ENCODE data around the gene THSD7B. TPM values are rescaled to one million over a fixed set of nuclear protein-coding genes. Genes with fewer than 3 reads are reported as not detected.

Gene THSD7B
- total and polyA plus RNA-seq, 3 experiments from 2014 or later: not detected

- DNase-seq: no peak
- Mint-ChIP-seq H3K4me1 (no peaks in the 10 kb centered on the region), H3K27me3 (peaks cover 0 to 1% of the 10 kb centered on the region in 2 donors), H3K4me3 (no peak overlapping the region), H3K27ac (no peak overlapping the region), H3K9me3 (peaks cover 0 to 8% (median 5%) of the 10 kb centered on the region in 5 donors), H3K36me3 (peaks cover 0 to 2% (median 0%) of the 10 kb centered on the region in 3 donors)
- Histone ChIP-seq H3K9me3 (ENCODE audit: low read length) (no peaks in the 10 kb centered on the region), H3K4me3 (ENCODE audit: low read length) (no peak overlapping the region), H3K36me3 (ENCODE audit: insufficient read depth, low read length) (no peaks in the 10 kb centered on the region), H3K27ac (ENCODE audit: low read depth, low read length) (no peak overlapping the region), H3K27me3 (ENCODE audit: insufficient read depth, low read length, poor library complexity, severe bottlenecking) (no peaks in the 10 kb centered on the region), H3K4me1 (ENCODE audit: insufficient read depth, low read length) (no peaks in the 10 kb centered on the region)
- ChIA-PET POLR2A (no interaction called here), CTCF (no interaction called here)
Measured at GRCh38 chr2:137333386-137334165, 568.2 kb downstream of the THSD7B start.

- ChIA-PET CTCF (no interaction called here), POLR2A (no interaction called here)
- Histone ChIP-seq H3K9me3 (ENCODE audit: low read length) (no peaks in the 10 kb centered on the region), H3K27ac (ENCODE audit: low read depth, low read length) (no peak overlapping the region), H3K36me3 (ENCODE audit: insufficient read depth, low read length) (no peaks in the 10 kb centered on the region), H3K4me1 (ENCODE audit: insufficient read depth, low read length) (no peaks in the 10 kb centered on the region), H3K4me3 (ENCODE audit: low read length) (no peak overlapping the region), H3K27me3 (ENCODE audit: insufficient read depth, low read length, poor library complexity, severe bottlenecking) (no peaks in the 10 kb centered on the region)
- H3K9me3 Mint-ChIP-seq: peaks cover 0 to 4% (median 2%) of the 10 kb centered on the region in 5 donors
- DNase-seq: no peak
- H3K4me1 Mint-ChIP-seq: no peaks in the 10 kb centered on the region
- H3K27ac Mint-ChIP-seq: no peak overlapping the region
- H3K36me3 Mint-ChIP-seq: peaks cover 0 to 2% (median 0%) of the 10 kb centered on the region in 3 donors
- no peak overlapping the region for H3K4me3 Mint-ChIP-seq
- peaks cover 0 to 1% of the 10 kb centered on the region in 2 donors for H3K27me3 Mint-ChIP-seq
Measured at GRCh38 chr2:137336067-137336466, 570.7 kb downstream of the THSD7B start.

GRCh38 chr2:137339051-137339450 is 573.7 kb downstream of the THSD7B start:
- no peaks in the 10 kb centered on the region for H3K4me1 ChIP-seq (ENCODE audit: insufficient read depth, low read length)
- Mint-ChIP-seq H3K9me3 (peaks cover 0 to 6% (median 2%) of the 10 kb centered on the region in 5 donors), H3K4me3 (no peak overlapping the region), H3K27ac (no peak overlapping the region), H3K27me3 (peaks cover 0 to under 1% of the 10 kb centered on the region in 2 donors), H3K4me1 (no peaks in the 10 kb centered on the region), H3K36me3 (peaks cover 0 to 2% (median 0%) of the 10 kb centered on the region in 3 donors)
- no peak overlapping the region for H3K4me3 ChIP-seq (ENCODE audit: low read length)
- H3K9me3 ChIP-seq (ENCODE audit: low read length): no peaks in the 10 kb centered on the region
- ChIA-PET POLR2A (no interaction called here), CTCF (no interaction called here)
- no peaks in the 10 kb centered on the region for H3K36me3 ChIP-seq (ENCODE audit: insufficient read depth, low read length)
- DNase-seq: no peak
- H3K27ac ChIP-seq (ENCODE audit: low read depth, low read length): no peak overlapping the region
- no peaks in the 10 kb centered on the region for H3K27me3 ChIP-seq (ENCODE audit: insufficient read depth, low read length, poor library complexity, severe bottlenecking)

GRCh38 chr2:137345994-137346393 is 580.6 kb downstream of the THSD7B start:
- no peak for DNase-seq

GRCh38 chr2:137348301-137348700 is 583.0 kb downstream of the THSD7B start:
- Histone ChIP-seq H3K27me3 (ENCODE audit: insufficient read depth, low read length, poor library complexity, severe bottlenecking) (no peaks in the 10 kb centered on the region), H3K36me3 (ENCODE audit: insufficient read depth, low read length) (no peaks in the 10 kb centered on the region), H3K9me3 (ENCODE audit: low read length) (no peaks in the 10 kb centered on the region), H3K27ac (ENCODE audit: low read depth, low read length) (no peak overlapping the region), H3K4me3 (ENCODE audit: low read length) (no peak overlapping the region), H3K4me1 (ENCODE audit: insufficient read depth, low read length) (no peaks in the 10 kb centered on the region)
- CTCF ChIA-PET: no interaction called here
- H3K4me3 Mint-ChIP-seq: no peak overlapping the region
- H3K4me1 Mint-ChIP-seq: no peaks in the 10 kb centered on the region
- DNase-seq: no peak
- POLR2A ChIA-PET: no interaction called here
- no peak overlapping the region for H3K27ac Mint-ChIP-seq
- H3K36me3 Mint-ChIP-seq: no peaks in the 10 kb centered on the region
- H3K27me3 Mint-ChIP-seq: no peaks in the 10 kb centered on the region
- H3K9me3 Mint-ChIP-seq: peaks cover 0 to 5% (median 1%) of the 10 kb centered on the region in 5 donors

More at GRCh38 chr2:137345994-137346393, 580.6 kb downstream of the THSD7B start:
- no peaks in the 10 kb centered on the region for H3K4me1 ChIP-seq (ENCODE audit: insufficient read depth, low read length)
- no peaks in the 10 kb centered on the region for H3K27me3 ChIP-seq (ENCODE audit: insufficient read depth, low read length, poor library complexity, severe bottlenecking)
- no peaks in the 10 kb centered on the region for H3K4me1 Mint-ChIP-seq
- no peak overlapping the region for H3K27ac ChIP-seq (ENCODE audit: low read depth, low read length)
- no peak overlapping the region for H3K27ac Mint-ChIP-seq
- CTCF ChIA-PET: no interaction called here
- no peaks in the 10 kb centered on the region for H3K9me3 ChIP-seq (ENCODE audit: low read length)
- H3K4me3 Mint-ChIP-seq: no peak overlapping the region
- peaks cover 0 to 6% (median 2%) of the 10 kb centered on the region in 5 donors for H3K9me3 Mint-ChIP-seq
- no peaks in the 10 kb centered on the region for H3K27me3 Mint-ChIP-seq
- no peaks in the 10 kb centered on the region for H3K36me3 Mint-ChIP-seq
- H3K4me3 ChIP-seq (ENCODE audit: low read length): no peak overlapping the region
- POLR2A ChIA-PET: no interaction called here
- H3K36me3 ChIP-seq (ENCODE audit: insufficient read depth, low read length): no peaks in the 10 kb centered on the region

- no peak overlapping the region for H3K4me3 Mint-ChIP-seq
- H3K36me3 Mint-ChIP-seq: no peaks in the 10 kb centered on the region
- DNase-seq: no peak
- no peaks in the 10 kb centered on the region for H3K4me1 Mint-ChIP-seq
- POLR2A ChIA-PET: no interaction called here
- no peaks in the 10 kb centered on the region for H3K27me3 ChIP-seq (ENCODE audit: insufficient read depth, low read length, poor library complexity, severe bottlenecking)
- no peak overlapping the region for H3K27ac Mint-ChIP-seq
- H3K9me3 ChIP-seq (ENCODE audit: low read length): no peaks in the 10 kb centered on the region
- CTCF ChIA-PET: no interaction called here
- H3K4me3 ChIP-seq (ENCODE audit: low read length): no peak overlapping the region
- H3K36me3 ChIP-seq (ENCODE audit: insufficient read depth, low read length): no peaks in the 10 kb centered on the region
- no peaks in the 10 kb centered on the region for H3K27me3 Mint-ChIP-seq
- no peaks in the 10 kb centered on the region for H3K4me1 ChIP-seq (ENCODE audit: insufficient read depth, low read length)
- H3K27ac ChIP-seq (ENCODE audit: low read depth, low read length): no peak overlapping the region
- H3K9me3 Mint-ChIP-seq: peaks cover 0 to 19% (median 9%) of the 10 kb centered on the region in 5 donors
Measured at GRCh38 chr2:137357634-137358033, 592.3 kb downstream of the THSD7B start.

- DNase-seq: no peak
- Mint-ChIP-seq H3K9me3 (peaks cover 10 to 31% (median 17%) of the 10 kb centered on the region in 5 donors), H3K4me1 (no peaks in the 10 kb centered on the region), H3K4me3 (no peak overlapping the region), H3K27me3 (peaks cover 0 to 1% of the 10 kb centered on the region in 2 donors), H3K36me3 (no peaks in the 10 kb centered on the region), H3K27ac (no peak overlapping the region)
- no peaks in the 10 kb centered on the region for H3K27me3 ChIP-seq (ENCODE audit: insufficient read depth, low read length, poor library complexity, severe bottlenecking)
- CTCF ChIA-PET: no interaction called here
- H3K4me1 ChIP-seq (ENCODE audit: insufficient read depth, low read length): no peaks in the 10 kb centered on the region
- no peak overlapping the region for H3K27ac ChIP-seq (ENCODE audit: low read depth, low read length)
- H3K9me3 ChIP-seq (ENCODE audit: low read length): no peaks in the 10 kb centered on the region
- no peak overlapping the region for H3K4me3 ChIP-seq (ENCODE audit: low read length)
- H3K36me3 ChIP-seq (ENCODE audit: insufficient read depth, low read length): no peaks in the 10 kb centered on the region
- POLR2A ChIA-PET: no interaction called here
Measured at GRCh38 chr2:137367361-137367760, 602.0 kb downstream of the THSD7B start.

GRCh38 chr2:137369106-137369505 is 603.8 kb downstream of the THSD7B start:
- no peaks in the 10 kb centered on the region for H3K9me3 ChIP-seq (ENCODE audit: low read length)
- peaks cover 4 to 31% (median 9%) of the 10 kb centered on the region in 5 donors for H3K9me3 Mint-ChIP-seq
- H3K27me3 ChIP-seq (ENCODE audit: insufficient read depth, low read length, poor library complexity, severe bottlenecking): no peaks in the 10 kb centered on the region
- no peaks in the 10 kb centered on the region for H3K36me3 Mint-ChIP-seq
- H3K27ac ChIP-seq (ENCODE audit: low read depth, low read length): no peak overlapping the region
- no peak overlapping the region for H3K4me3 ChIP-seq (ENCODE audit: low read length)
- H3K27me3 Mint-ChIP-seq: no peaks in the 10 kb centered on the region
- DNase-seq: no peak
- H3K27ac Mint-ChIP-seq: no peak overlapping the region
- H3K4me3 Mint-ChIP-seq: no peak overlapping the region
- H3K36me3 ChIP-seq (ENCODE audit: insufficient read depth, low read length): no peaks in the 10 kb centered on the region
- POLR2A ChIA-PET: no interaction called here
- no peaks in the 10 kb centered on the region for H3K4me1 Mint-ChIP-seq
- CTCF ChIA-PET: no interaction called here
- H3K4me1 ChIP-seq (ENCODE audit: insufficient read depth, low read length): no peaks in the 10 kb centered on the region
